Neutrophil (primary cell): Measurements from ENCODE around the gene CBX3.
"Not testable (repeated sequence)": the region's sequence is repeated elsewhere in the genome, so short reads cannot be mapped to it uniquely, and the experiment has no call there.

Source experiments
- H3K27ac ChIP-seq: fragments of 200-600 bp; sonication (generic); 2 replicates; pipeline ENCODE4 v1.5.1; 2016; ENCODE audit warnings: mild to moderate bottlenecking, moderate library complexity
- H3K27me3 ChIP-seq: fragments of 200-600 bp; sonication (generic); 2 replicates; pipeline ENCODE4 v1.6.0; 2016; ENCODE audit warnings: mild to moderate bottlenecking
- H3K36me3 ChIP-seq: fragments of 200-600 bp; sonication (generic); 2 replicates; pipeline ENCODE4 v1.5.1; 2017
- H3K4me1 ChIP-seq, 2 experiments: fragments of 200-600 bp in 1 of 2; sonication (generic) in 1 of 2; 1 replicate in 1 of 2; 2 replicates in 1 of 2; pipeline versions ENCODE4 v1.5.1 to v1.6.1; 2013 to 2016; ENCODE audit warnings: low read depth in 1 of 2, low read length in 1 of 2, mild to moderate bottlenecking in 1 of 2, moderate library complexity in 1 of 2; ENCODE audit not compliant: control insufficient read depth in 1 of 2, insufficient read depth in 1 of 2
- H3K4me3 ChIP-seq, 2 experiments: fragments of 200-600 bp in 1 of 2; sonication (generic) in 1 of 2; 1 replicate in 1 of 2; 2 replicates in 1 of 2; pipeline ENCODE4 v1.5.1; 2013 to 2016; ENCODE audit warnings: low read depth in 1 of 2, low read length in 1 of 2, mild to moderate bottlenecking in 1 of 2, moderate library complexity in 1 of 2
- H3K9me3 ChIP-seq: fragments of 200-600 bp; sonication (generic); 2 replicates; pipeline ENCODE4 v1.5.1; 2016
- TF ChIP-seq, protein P1 (sequence below): fragments of 200-600 bp; sonication (generic); IDR thresholded peaks from 2 replicates; pipeline ENCODE4 v1.5.1; 2016; ENCODE audit warnings: antibody characterized with exemption

Gene CBX3

DNA sequence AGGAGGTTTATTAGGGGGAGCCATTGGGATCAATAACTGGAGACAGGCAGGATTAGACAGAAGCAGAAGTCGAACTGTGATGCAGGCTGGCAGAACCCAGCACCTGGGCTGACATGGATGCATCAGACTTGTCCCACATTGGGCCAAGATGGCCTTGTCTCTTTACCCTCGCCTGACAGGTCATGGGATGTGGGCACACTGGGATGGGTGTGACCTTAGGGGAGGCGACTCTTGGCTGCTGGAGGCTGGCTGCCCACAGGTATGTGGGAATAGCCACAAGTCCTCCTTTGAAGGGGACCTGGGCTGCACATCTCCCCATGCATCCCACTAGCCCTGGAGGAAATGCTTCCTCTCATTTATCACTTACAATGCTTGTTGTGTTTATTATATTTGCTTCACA is 32.3 kb upstream of the CBX3 start:
- TF ChIP-seq, protein P1, sequence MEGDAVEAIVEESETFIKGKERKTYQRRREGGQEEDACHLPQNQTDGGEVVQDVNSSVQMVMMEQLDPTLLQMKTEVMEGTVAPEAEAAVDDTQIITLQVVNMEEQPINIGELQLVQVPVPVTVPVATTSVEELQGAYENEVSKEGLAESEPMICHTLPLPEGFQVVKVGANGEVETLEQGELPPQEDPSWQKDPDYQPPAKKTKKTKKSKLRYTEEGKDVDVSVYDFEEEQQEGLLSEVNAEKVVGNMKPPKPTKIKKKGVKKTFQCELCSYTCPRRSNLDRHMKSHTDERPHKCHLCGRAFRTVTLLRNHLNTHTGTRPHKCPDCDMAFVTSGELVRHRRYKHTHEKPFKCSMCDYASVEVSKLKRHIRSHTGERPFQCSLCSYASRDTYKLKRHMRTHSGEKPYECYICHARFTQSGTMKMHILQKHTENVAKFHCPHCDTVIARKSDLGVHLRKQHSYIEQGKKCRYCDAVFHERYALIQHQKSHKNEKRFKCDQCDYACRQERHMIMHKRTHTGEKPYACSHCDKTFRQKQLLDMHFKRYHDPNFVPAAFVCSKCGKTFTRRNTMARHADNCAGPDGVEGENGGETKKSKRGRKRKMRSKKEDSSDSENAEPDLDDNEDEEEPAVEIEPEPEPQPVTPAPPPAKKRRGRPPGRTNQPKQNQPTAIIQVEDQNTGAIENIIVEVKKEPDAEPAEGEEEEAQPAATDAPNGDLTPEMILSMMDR = no peak
- no peaks in the 10 kb centered on the region for H3K4me1 ChIP-seq
- no peaks in the 10 kb centered on the region for H3K36me3 ChIP-seq
- H3K27ac ChIP-seq = no peak overlapping the region
- H3K4me3 ChIP-seq = no peak overlapping the region
- no peaks in the 10 kb centered on the region for H3K27me3 ChIP-seq
- H3K9me3 ChIP-seq = no peaks in the 10 kb centered on the region

DNA sequence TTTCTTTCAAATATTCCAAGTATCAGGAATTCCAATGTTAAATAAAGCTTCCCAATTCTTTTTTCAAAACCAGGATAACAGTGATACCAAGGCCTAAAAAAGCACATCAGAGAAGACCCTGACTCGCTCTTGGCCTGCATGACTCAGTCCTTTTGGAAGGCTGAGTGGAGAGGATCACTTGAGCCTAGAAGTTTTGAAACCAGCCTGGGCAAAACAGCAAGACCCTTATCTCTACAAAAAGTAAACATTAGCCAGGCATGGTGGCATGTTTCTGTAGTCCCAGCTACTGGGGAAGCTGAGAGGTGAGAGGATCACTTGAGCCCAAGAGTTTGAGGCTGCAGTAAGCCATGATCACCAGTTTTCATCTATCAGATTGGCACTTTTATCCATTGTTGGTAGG is 30.9 kb upstream of the CBX3 start:
- Histone ChIP-seq H3K36me3 (no peaks in the 10 kb centered on the region), H3K4me3 (no peak overlapping the region), H3K9me3 (no peaks in the 10 kb centered on the region), H3K27me3 (no peaks in the 10 kb centered on the region), H3K27ac (no peak overlapping the region), H3K4me1 (no peaks in the 10 kb centered on the region)
- TF ChIP-seq, protein P1 = no peak

DNA sequence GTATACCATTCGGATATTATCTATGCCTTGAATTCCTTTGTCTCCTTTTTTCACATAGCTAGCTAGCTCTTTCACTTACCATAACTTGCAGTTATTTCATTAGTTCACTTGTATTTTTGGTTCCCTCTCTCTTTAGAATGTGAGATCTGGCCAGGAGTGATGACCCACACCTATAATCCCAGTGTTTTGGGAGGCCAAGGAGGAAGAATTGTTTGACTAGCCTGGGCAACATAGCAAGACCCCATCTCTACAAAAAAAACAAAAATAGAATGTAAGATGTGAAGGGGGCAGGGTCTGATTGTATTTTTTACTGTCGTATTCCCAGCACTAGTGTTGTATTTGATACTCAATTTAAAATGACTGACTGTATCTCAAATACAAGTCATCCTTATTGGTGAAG is 29.9 kb upstream of the CBX3 start:
- Histone ChIP-seq H3K9me3 (no peaks in the 10 kb centered on the region), H3K4me1 (no peaks in the 10 kb centered on the region), H3K27me3 (no peaks in the 10 kb centered on the region), H3K27ac (no peak overlapping the region), H3K36me3 (no peaks in the 10 kb centered on the region), H3K4me3 (no peak overlapping the region)
- TF ChIP-seq, protein P1 = no peak

DNA sequence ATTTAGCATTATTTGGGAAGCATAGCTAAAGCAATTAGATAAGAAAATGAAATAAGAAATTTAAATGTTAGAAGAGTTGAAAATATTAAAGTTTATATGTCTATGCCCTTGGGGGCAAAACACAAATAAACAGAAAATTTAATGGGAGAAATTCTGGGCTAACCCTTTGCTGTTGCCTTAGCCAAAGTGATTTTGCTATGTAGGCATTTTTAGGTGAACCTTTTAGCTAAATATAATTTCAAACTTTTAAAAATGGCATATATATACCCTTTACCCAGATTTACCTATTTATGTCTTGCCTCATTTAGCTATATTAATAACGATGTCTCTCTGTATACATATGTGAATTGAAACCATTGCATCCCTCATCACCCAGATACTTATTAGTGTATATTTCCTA is 29.5 kb upstream of the CBX3 start:
- TF ChIP-seq, protein P1 = no peak
- Histone ChIP-seq H3K27ac (no peak overlapping the region), H3K27me3 (no peaks in the 10 kb centered on the region), H3K9me3 (no peaks in the 10 kb centered on the region), H3K4me1 (no peaks in the 10 kb centered on the region), H3K4me3 (no peak overlapping the region), H3K36me3 (no peaks in the 10 kb centered on the region)

DNA sequence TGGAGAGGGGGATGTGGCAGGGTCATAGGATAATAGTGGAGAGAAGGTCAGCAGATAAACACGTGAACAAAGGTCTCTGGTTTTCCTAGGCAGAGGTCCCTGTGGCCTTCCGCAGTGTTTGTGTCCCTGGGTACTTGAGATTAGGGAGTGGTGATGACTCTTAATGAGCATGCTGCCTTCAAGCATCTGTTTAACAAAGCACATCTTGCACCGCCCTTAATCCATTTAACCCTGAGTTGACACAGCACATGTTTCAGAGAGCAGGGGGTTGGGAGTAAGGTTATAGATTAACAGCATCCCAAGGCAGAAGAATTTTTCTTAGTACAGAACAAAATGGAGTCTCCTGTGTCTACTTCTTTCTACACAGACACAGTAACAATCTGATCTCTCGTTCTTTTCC is 25.6 kb upstream of the CBX3 start:
- not testable (repeated sequence) for H3K36me3 ChIP-seq, H3K27ac ChIP-seq, H3K4me1 ChIP-seq, H3K9me3 ChIP-seq, H3K27me3 ChIP-seq, H3K4me3 ChIP-seq

DNA sequence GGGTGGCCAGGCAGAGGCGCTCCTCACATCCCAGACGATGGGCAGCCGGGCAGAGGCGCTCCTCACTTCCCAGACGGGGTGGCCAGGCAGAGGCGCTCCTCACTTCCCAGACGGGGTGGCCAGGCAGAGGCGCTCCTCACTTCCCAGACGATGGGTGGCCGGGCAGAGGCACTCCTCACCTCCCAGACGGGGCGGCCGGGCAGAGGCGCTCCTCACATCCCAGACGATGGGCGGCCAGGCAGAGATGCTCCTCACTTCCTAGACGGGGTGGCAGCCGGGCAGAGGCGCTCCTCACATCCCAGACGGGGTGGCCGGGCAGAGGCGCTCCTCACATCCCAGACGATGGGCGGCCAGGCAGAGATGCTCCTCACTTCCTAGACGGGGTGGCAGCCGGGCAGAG is 24.8 kb upstream of the CBX3 start:
- H3K4me3 ChIP-seq, H3K4me1 ChIP-seq, H3K27me3 ChIP-seq, H3K9me3 ChIP-seq, H3K36me3 ChIP-seq, H3K27ac ChIP-seq: not testable (repeated sequence)

DNA sequence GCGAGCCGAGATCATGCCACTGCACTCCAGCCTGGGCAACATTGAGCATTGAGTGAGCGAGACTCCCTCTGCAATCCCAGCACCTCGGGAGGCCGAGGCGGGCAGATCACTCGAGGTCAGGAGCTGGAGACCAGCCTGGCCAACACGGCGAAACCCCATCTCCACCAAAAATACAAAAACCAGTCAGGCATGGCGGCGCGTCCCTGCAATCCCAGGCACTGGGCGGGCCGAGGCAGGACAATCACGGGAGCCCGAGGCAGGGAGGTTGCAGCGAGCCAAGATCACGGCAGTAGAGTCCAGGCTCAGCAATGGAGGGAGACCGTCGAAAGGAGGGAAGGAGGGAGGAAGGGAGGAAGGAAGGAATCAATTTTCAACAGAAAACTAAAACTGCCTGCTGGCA is 24.3 kb upstream of the CBX3 start:
- not testable (repeated sequence) for H3K36me3 ChIP-seq, H3K4me3 ChIP-seq, H3K9me3 ChIP-seq, H3K4me1 ChIP-seq, H3K27ac ChIP-seq, H3K27me3 ChIP-seq
